ENCODE measurements around the gene MYBPC3.
"Not testable (repeated sequence)": the region's sequence is repeated elsewhere in the genome, so short reads cannot be mapped to it uniquely, and the experiment has no call there.

The MYBPC3 gene

DNA sequence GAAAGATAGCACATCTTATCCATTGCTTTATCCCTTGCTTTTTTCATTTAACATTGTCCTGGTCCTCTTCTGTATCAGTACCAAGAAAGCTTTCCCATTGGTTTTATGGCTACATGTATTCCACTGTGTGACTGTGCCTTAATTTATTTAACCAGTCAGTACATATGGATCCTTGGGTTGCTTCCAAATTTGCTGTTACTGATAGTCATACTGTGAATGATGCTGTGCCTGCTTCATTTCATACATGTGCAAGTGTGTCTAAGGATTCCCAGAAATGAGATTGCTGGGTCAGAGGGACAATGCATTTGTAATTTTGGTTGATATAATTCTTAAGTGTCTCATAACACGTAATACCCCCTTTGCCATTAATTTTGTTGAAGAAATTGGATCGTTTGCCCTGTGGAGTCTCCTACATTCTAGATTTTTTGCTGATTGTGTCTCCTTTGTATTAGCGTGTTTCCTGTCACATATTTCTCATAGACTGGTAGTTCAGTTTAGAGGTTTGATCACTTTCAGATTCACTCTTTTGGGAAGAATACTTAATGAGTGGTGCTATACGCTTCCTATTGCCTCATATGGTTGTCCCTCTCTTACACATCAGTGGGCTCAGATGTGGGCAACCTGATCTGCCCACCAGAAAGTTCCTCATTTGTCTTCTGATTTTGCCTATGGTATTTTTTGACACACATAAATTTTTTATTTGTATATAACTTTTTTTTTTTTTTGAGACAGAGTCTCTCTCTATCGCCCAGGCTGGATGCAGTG is 35.3 kb downstream of the MYBPC3 start:
- no peak for DNase-seq (ENCODE audit: low spot score)

DNA sequence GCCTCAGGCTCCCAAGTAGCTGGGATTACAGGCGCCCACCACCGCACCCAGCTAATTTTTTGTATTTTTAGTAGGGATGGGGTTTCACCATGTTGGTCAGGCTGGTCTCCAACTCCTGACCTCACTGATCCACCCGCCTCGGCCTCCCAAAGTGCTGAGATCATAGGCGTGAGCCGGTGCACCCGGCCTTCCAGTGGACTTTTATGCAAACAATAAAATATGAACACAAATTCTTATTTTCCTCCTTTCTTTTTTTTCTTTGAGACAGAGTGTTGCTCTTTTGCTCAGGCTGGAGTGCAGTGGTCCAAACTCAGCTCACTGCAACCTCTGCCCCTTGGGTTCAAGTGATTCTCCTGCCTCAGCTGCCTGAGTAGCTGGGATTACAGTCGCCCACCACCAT is 36.0 kb downstream of the MYBPC3 start:
- DNase-seq (ENCODE audit: low spot score), result not testable (repeated sequence)

DNA sequence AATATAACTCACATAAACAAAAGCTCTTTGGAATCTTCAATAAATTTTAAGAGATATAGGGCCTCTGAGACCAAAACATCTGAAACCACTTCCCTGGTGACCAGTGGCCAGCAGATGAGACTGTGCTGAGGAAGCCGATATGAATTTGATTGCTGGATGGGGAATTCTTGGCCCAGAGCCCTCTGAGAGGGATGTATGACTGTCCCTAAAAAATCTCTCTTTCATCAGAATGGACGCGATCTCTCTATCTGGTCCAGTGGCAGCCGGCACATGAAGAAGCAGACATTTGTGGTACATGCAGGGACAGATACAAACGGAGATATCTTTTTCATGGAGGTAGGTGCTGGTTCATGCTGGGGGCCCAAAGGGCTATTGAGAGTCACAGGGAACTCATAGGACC is 37.5 kb downstream of the MYBPC3 start:
- no peak for DNase-seq (ENCODE audit: low spot score)

- DNase-seq (ENCODE audit: low spot score), result no peak
Observed at GRCh38 chr11:47308050-47308823, 44.3 kb downstream of the MYBPC3 start.

GRCh38 chr11:47306484-47306844 is 46.0 kb downstream of the MYBPC3 start:
- no peak for DNase-seq (ENCODE audit: low spot score)

DNA sequence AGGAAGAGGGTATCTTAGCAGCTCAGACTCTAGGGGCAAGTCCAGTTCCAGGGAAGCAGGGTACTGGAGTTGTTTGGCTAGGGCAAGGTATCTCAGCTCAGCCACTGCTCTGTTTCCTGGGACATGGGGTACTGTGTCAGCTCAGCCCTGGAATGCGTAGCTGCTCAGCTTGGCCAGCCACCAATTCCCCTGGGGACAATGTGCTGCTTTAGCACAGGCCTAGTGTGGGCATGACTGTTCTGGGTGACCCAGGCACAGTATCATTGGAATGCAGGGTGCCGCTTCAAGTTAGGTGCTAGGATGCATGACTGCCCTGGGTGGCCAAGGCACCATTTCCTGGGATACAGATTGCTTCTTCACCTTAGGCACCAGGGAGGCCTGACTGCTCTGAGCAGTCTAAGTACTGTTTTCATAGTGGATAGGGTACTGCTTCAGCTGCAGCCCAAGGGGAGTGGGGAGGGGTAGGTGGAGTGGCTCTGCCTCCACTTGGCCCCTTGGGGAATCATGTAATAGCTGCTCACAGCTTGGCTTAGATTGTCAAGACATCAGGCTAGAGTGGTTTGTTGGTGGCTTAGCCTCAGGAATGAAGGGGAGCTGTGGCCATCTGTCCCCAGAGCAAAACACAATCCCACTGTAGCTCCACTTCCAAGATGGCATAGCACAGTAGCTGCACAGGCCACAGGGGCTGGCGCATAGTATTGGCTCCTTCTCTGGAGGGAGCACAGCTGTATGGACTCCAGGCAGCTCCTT is 46.6 kb downstream of the MYBPC3 start:
- DNase-seq (ENCODE audit: low spot score), result peak; percentile 76

- DNase-seq (ENCODE audit: low spot score), result no peak
Observed at GRCh38 chr11:47302853-47303252, 49.6 kb downstream of the MYBPC3 start.

GRCh38 chr11:47299078-47299477 is 53.4 kb downstream of the MYBPC3 start:
- no peak for DNase-seq (ENCODE audit: low spot score)

DNA sequence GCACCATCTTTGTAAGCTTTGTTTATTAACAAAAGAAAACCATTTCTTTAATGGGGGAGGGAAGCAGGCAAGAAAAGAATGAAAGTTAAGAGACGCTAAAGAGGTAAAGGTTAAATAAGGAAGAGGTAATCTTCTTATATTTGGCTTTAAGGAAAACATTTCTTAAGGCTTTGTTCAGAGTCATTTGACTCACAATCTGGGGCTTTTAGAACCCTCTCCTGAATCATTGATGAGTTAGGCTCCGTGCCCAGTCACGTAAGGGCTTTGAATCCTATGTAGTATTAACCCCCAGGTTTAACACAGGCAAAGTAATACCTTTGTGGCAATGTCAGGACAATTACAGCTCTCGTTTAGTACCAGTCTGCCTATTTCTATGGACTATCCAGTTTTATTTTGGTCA is 56.5 kb downstream of the MYBPC3 start:
- peak; percentile 56 for DNase-seq (ENCODE audit: low spot score)

DNA sequence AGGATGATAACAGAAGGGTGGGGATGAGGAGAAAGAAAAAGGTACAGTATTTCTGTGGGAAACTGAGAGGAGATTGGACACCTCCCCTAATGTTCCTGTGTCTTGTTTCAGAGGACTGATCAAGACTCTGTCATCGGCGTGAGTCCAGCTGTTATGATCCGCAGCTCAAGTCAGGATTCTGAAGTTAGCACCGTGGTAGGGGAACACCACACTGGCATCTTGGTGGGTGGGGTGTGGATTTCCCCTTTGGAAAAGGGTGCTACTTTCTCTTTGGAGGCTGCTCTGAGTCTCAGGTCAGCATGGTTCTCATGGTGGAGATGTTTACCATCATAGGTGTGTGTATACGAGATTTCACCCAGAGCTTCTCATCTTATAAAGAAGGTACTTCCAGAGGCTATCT is 57.1 kb downstream of the MYBPC3 start:
- DNase-seq (ENCODE audit: low spot score), result no peak

- DNase-seq (ENCODE audit: low spot score), result no peak
Observed at GRCh38 chr11:47289856-47290255, 62.6 kb downstream of the MYBPC3 start.

DNA sequence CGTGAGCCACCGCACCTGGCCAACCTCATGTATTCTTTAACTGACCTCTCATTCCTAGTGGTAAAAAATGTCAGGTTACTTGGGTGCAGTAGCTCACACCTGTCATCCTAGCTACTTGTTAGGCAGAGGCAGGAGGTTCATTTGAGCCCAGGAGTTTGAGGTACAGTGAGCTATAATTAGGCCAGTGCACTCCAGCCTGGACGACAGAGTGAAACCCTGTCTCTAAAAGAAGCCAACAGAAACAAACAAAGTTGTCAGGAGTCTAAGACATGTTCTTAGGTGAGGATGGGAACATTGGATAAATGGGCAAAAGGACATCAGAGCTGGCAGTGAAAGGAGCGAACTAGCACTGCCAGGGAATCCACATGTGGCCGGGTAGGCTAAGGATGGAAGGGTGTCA is 64.4 kb downstream of the MYBPC3 start:
- no peak for DNase-seq (ENCODE audit: low spot score)

DNA sequence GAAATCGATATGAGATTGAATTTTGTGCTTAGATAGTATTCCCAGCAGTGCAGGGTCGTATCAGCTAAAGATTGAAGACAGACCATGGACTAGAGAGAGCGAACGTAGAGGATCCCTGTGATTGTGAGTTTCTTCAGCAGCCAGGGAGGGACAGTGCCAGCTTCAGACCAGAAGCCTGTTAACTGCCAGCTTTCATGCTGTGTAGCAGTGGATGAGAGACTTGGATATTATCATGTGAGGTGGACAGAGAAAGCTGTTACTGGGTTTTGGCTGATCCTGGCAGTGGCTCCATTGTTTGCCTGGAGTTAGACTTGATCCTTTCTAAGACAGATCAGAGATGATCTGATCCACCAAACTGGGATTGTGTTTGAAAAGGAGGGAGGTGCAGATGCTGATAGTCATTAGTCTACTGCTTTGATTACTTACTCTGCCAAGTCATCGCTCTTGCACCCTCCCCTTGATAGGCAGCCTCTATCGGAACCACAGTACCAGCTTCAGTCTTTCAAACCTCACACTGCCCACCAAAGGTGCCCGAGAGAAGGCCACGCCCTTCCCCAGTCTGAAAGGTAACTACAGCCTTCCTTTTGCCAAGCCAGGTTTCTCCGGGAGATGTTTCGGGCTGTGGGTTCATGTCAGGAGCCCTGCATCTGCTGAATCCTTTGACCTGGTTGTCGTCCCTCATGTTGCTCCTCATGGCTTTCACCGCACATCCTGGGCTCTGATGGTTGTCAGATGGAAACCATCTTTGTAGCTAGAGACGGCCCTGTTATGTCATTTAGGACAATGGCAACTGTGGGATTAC is 66.3 kb downstream of the MYBPC3 start:
- DNase-seq (ENCODE audit: low spot score), result no peak

DNA sequence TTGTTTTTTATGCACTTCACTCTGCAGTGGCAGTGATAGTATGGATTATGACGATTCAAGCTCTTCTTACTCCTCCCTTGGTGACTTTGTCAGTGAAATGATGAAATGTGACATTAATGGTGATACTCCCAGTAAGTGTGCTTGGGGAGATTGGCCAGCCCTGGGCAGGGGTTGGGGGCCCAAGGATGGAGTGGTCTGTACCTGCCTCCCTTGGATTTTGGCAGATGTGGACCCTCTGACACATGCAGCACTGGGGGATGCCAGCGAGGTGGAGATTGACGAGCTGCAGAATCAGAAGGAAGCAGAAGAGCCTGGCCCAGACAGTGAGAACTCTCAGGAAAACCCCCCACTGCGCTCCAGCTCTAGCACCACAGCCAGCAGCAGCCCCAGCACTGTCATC is 68.4 kb downstream of the MYBPC3 start:
- DNase-seq (ENCODE audit: low spot score), result no peak

GRCh38 chr11:47282462-47282861 is 70.0 kb downstream of the MYBPC3 start:
- no peak for DNase-seq (ENCODE audit: low spot score)

Data from kidney tubule cell (primary cell).